ENCODE data around the gene CHCHD3.

Gene CHCHD3

GRCh38 chr7:132777956-132778355 lies 303.9 kb downstream of the CHCHD3 start:
- Histone ChIP-seq H3K4me3 (IDR thresholded peaks at IDR 0.05; ENCODE audit: insufficient read depth, low read depth, low read length) (no peak overlapping the region), H3K4me2 (no peak overlapping the region), H2AFZ (ENCODE audit: low read depth) (no peak overlapping the region), H3K27ac (no peak overlapping the region), H3K79me2 (ENCODE audit: insufficient read depth, low read depth) (no peaks in the 10 kb centered on the region), H3K27me3 (ENCODE audit: insufficient read depth, low read depth) (no peaks in the 10 kb centered on the region), H4K20me1 (ENCODE audit: insufficient read depth) (no peaks in the 10 kb centered on the region), H3K9ac (no peak overlapping the region), H3K36me3 (ENCODE audit: insufficient read depth) (no peaks in the 10 kb centered on the region), H3K4me1 (ENCODE audit: low read depth, poor library complexity, severe bottlenecking) (no peaks in the 10 kb centered on the region)
- no peak for TF ChIP-seq CTCF (conservative IDR thresholded peaks at IDR 0.05; ENCODE audit: low read depth, low read length)

- no peak overlapping the region for H3K27ac ChIP-seq
- no peak overlapping the region for H3K9ac ChIP-seq
- H2AFZ ChIP-seq (ENCODE audit: low read depth), result no peak overlapping the region
- no peaks in the 10 kb centered on the region for H4K20me1 ChIP-seq (ENCODE audit: insufficient read depth)
- H3K4me1 ChIP-seq (ENCODE audit: low read depth, poor library complexity, severe bottlenecking), result no peaks in the 10 kb centered on the region
- no peak for TF ChIP-seq CTCF (conservative IDR thresholded peaks at IDR 0.05; ENCODE audit: low read depth, low read length)
- H3K79me2 ChIP-seq (ENCODE audit: insufficient read depth, low read depth), result no peaks in the 10 kb centered on the region
- H3K27me3 ChIP-seq (ENCODE audit: insufficient read depth, low read depth), result no peaks in the 10 kb centered on the region
- no peak overlapping the region for H3K4me3 ChIP-seq (IDR thresholded peaks at IDR 0.05; ENCODE audit: insufficient read depth, low read depth, low read length)
- no peaks in the 10 kb centered on the region for H3K36me3 ChIP-seq (ENCODE audit: insufficient read depth)
- no peak overlapping the region for H3K4me2 ChIP-seq
Observed at GRCh38 chr7:132777414-132777813, 304.5 kb downstream of the CHCHD3 start.

GRCh38 chr7:132776048-132776620 lies 305.8 kb downstream of the CHCHD3 start:
- H3K27me3 ChIP-seq (ENCODE audit: insufficient read depth, low read depth), result no peaks in the 10 kb centered on the region
- H3K4me1 ChIP-seq (ENCODE audit: low read depth, poor library complexity, severe bottlenecking), result no peaks in the 10 kb centered on the region
- H2AFZ ChIP-seq (ENCODE audit: low read depth), result no peak overlapping the region
- H3K4me2 ChIP-seq, result no peak overlapping the region
- H3K36me3 ChIP-seq (ENCODE audit: insufficient read depth), result no peaks in the 10 kb centered on the region
- no peaks in the 10 kb centered on the region for H4K20me1 ChIP-seq (ENCODE audit: insufficient read depth)
- H3K79me2 ChIP-seq (ENCODE audit: insufficient read depth, low read depth), result no peaks in the 10 kb centered on the region
- H3K27ac ChIP-seq, result no peak overlapping the region
- no peak for TF ChIP-seq CTCF (conservative IDR thresholded peaks at IDR 0.05; ENCODE audit: low read depth, low read length)
- no peak overlapping the region for H3K9ac ChIP-seq
- no peak overlapping the region for H3K4me3 ChIP-seq (IDR thresholded peaks at IDR 0.05; ENCODE audit: insufficient read depth, low read depth, low read length)

- Histone ChIP-seq H3K4me1 (ENCODE audit: low read depth, poor library complexity, severe bottlenecking) (no peaks in the 10 kb centered on the region), H3K4me3 (IDR thresholded peaks at IDR 0.05; ENCODE audit: insufficient read depth, low read depth, low read length) (no peak overlapping the region), H3K36me3 (ENCODE audit: insufficient read depth) (no peaks in the 10 kb centered on the region), H2AFZ (ENCODE audit: low read depth) (no peak overlapping the region), H3K9ac (no peak overlapping the region), H3K27me3 (ENCODE audit: insufficient read depth, low read depth) (no peaks in the 10 kb centered on the region), H3K4me2 (no peak overlapping the region), H3K27ac (no peak overlapping the region), H3K79me2 (ENCODE audit: insufficient read depth, low read depth) (no peaks in the 10 kb centered on the region), H4K20me1 (ENCODE audit: insufficient read depth) (no peaks in the 10 kb centered on the region)
- no peak for TF ChIP-seq CTCF (conservative IDR thresholded peaks at IDR 0.05; ENCODE audit: low read depth, low read length)
Observed at GRCh38 chr7:132773527-132773956, 308.3 kb downstream of the CHCHD3 start.
